Activated CD8-positive, alpha-beta memory T cell treated with anti-CD3 and anti-CD28 coated beads for 24 hours (primary cell): ENCODE data around the gene LSM3.

Experiments
- DNase-seq: peaks from one replicate; pipeline ENCODE4 v3.0.0-alpha.2; 2020

The LSM3 gene

GRCh38 chr3:14201940-14202684, 23.5 kb downstream of the LSM3 start:
- DNase-seq: no peak

- DNase-seq: no peak
Measured at GRCh38 chr3:14202874-14203520, 24.4 kb downstream of the LSM3 start.

- DNase-seq: no peak
Measured at GRCh38 chr3:14203521-14204079, 25.0 kb downstream of the LSM3 start.

- DNase-seq: no peak
Measured at GRCh38 chr3:14204515-14205284, 26.1 kb downstream of the LSM3 start.

- DNase-seq: no peak
Measured at GRCh38 chr3:14206548-14207177, 28.0 kb downstream of the LSM3 start.

- DNase-seq: no peak
Measured at GRCh38 chr3:14208168-14208567, 29.6 kb downstream of the LSM3 start.

GRCh38 chr3:14208977-14209394, 30.4 kb downstream of the LSM3 start:
- no peak for DNase-seq

- no peak for DNase-seq
Measured at GRCh38 chr3:14209581-14210289, 31.1 kb downstream of the LSM3 start.

GRCh38 chr3:14210290-14210688, 31.7 kb downstream of the LSM3 start:
- DNase-seq: no peak

GRCh38 chr3:14210843-14211594, 32.4 kb downstream of the LSM3 start:
- DNase-seq: no peak

GRCh38 chr3:14211621-14212020, 33.0 kb downstream of the LSM3 start:
- DNase-seq: no peak

- DNase-seq: no peak
Measured at GRCh38 chr3:14212032-14212431, 33.4 kb downstream of the LSM3 start.

GRCh38 chr3:14213066-14213774, 34.6 kb downstream of the LSM3 start:
- no peak for DNase-seq

GRCh38 chr3:14214764-14215163, 36.1 kb downstream of the LSM3 start:
- DNase-seq: no peak

GRCh38 chr3:14216257-14217048, 37.8 kb downstream of the LSM3 start:
- DNase-seq: peak; percentile 73

- no peak for DNase-seq
Measured at GRCh38 chr3:14218355-14218754, 39.7 kb downstream of the LSM3 start.

- no peak for DNase-seq
Measured at GRCh38 chr3:14220933-14221332, 42.3 kb downstream of the LSM3 start.

- DNase-seq: no peak
Measured at GRCh38 chr3:14221902-14222301, 43.3 kb downstream of the LSM3 start.

- no peak for DNase-seq
Measured at GRCh38 chr3:14222457-14222856, 43.8 kb downstream of the LSM3 start.
